Ureter (tissue), 1 donor: Measurements from ENCODE around the gene CADM2. TPM values are rescaled to one million over a fixed set of nuclear protein-coding genes. Genes with fewer than 3 reads are reported as not detected.
"Not testable (repeated sequence)": the region's sequence is repeated elsewhere in the genome, so short reads cannot be mapped to it uniquely, and the experiment has no call there.

Source experiments
- DNase-seq: peaks from one replicate; pipeline ENCODE4 v3.0.0-alpha.2; 2020; ENCODE audit warnings: low spot score
- total RNA-seq: library from RNA; stranded (reverse); gene quantifications from one replicate; pipeline ENCODE4 v1.2.4, GENCODE V29; 2023
- donor health status: DM: yes; HTN: yes; CAD: no.

Gene CADM2
- total RNA-seq, 1 donor from 2014 or later: 6.9 TPM

DNA sequence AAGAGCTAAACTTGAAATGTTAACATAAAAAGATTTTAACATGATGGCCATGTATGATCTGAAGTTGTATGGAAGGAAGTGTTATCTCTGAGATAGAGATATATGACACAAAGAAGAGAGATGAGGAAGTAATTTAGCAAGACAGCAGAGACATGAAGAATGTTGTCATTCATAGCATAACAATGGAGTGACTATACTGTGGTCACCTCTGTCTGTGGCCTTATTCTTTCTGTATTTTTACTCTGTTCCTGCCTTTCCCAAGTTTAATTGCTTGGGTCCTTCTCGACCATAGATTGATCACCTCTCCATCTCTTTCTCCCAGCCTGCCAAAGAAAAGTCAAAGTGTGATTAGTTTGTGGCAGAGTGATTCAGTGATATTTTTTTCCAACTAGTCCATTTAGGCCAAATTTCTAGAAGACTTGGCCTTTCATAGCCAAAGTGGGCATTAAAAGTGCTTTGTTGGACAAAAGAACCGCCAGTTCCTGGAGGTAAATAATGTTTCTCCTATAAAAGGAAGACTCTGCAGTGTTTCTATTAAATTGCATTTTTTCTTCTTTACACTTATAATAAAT is 711.9 kb downstream of the CADM2 start:
- no peak for DNase-seq

DNA sequence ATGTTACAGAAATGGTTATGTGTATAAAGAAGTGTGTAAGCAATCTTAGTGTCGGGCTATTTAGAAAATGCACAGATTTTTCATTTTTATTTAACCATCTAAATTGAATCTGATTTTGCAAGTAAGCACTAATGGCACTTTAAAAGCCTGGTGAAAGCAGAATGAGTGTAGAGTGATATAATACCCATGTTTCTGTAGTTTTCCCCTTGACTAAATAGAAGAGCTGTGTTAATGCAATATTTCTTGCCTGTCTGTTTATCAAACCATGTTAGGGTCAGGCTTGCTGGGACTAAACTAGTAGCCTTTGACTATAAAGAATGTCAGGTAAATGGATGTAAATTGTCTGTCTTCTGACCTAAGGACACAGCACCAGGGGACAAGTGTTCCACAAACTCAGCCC is 714.0 kb downstream of the CADM2 start:
- DNase-seq: no peak

DNA sequence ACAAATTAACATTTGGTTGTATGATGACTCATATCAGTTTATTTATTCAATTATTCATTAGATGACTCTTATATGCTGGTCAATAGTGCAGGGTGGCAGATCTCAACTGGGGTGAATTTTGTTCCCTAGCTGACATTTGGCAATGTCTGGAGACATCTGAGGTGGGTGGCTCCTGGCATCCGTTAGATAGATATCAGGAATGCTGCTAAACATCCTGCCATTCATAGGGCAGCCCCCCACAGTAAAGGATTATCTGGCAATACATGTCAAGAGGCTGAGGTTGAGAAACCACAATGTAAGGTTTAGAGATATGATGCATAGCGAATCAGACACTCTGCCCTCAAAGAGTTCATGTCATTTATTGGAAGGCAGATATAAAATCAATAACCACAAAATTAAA is 719.9 kb downstream of the CADM2 start:
- no peak for DNase-seq

DNA sequence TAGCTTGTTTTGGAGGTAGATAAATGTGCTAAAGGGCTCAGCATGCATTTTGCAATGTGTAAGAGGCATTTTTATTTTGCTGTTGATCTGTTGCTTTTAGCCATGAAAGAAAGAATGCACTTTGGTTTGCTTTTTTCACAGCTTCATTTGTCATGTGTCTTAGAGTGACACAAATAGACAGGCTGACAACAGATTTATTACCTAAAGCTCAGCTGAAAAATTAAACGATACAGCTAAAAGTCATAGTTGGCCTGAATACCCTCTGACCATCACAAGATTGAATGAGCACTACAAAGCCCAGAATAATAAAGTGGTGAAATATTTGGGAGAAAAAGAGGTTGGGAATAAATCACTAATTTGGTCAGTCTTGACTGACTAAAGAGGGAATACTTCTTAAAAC is 723.1 kb downstream of the CADM2 start:
- no peak for DNase-seq

DNA sequence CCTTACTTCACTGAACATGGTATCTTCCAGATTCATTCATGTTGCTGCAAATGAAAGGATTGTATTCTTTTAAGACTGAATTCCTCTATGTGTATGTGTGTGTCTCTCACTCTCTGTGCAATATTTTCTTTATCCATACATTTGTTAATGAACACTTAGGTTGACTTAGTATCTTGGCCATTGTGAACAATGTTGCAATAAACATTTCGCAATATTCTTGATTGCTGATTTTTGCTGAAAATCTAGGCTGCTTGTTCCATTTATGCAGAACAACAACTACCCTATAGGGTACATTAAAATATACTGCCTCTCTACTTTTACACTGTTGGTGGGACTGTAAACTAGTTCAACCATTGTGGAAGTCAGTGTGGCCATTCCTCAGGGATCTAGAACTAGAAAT is 732.4 kb downstream of the CADM2 start:
- no peak for DNase-seq

DNA sequence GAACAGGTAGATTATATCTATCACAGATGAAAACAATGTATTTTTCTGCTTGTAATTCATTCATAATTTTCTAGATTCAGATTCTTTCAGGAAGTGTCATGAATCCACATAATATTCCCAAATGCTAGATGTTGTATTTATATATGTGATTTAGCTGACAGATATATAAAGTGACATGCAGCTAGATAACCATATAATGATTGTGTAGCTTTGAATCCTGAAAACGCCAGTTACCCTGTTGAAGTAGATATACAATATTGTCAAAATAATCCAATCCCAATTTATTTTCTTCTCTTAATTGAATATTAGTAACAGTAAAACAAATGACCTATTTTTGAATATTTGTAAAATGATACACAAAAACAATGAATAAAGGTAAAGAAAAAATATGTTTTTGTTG is 738.4 kb downstream of the CADM2 start:
- no peak for DNase-seq

DNA sequence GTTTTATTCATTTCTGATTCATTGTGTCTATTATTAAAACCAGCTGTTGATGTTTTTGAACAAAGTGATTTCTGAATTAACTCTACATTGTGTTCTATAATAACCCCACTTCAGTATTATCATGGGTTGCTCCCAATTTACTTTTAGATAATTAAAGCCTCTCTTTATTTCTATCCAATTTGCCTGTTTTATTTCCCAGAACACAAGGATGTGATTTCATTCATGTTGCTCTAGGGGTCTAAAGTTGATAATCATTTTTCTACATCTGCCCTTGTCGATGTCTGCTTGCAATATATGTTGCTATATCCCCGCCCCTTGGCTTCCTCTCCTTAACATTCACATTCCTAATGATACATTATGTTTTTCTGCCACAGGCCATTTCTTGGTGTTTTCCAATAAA is 747.3 kb downstream of the CADM2 start:
- DNase-seq: no peak

DNA sequence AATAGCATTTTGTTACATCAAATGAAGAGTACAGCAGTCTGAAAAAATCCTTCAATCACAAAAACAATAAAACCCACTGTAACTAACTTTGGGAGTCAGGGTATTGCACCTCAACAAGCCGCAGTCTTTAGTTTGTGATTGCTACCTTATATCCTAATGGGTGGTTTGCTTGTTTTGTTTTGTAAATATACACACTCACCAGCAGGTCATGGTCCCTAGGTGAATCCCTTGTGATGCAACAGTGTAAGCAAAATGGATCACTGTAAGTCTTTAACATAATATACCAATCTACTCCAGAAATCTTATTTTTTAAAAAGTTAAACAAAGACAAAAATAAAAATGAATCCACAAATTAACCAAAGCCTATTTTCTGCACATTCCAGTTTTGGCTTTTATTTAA is 749.5 kb downstream of the CADM2 start:
- not testable (repeated sequence) for DNase-seq

DNA sequence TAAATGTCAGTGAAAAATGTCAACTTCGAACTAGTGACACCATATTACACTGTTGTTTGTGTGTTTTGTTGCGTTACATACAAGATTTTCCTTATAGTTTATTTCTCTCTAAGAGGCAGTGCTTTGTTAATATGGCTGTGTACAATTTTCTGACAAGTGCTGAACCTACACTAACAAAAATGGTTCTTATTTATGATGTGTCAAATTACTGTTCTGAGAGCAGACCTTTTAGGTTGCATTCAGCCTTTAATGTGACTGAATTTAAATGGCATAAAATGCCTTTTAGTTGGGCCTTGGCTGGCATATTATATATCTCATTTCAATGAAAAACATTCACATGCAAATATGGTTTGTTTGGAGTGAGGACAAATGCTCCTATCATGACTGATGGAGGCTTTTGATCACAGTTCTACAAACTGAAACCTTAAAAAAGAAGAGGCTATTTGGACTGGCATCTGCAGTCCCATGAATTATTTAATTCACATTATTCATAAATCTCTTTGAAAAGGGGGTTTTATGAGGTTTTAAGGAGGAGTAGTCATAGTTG is 750.6 kb downstream of the CADM2 start:
- DNase-seq: no peak

DNA sequence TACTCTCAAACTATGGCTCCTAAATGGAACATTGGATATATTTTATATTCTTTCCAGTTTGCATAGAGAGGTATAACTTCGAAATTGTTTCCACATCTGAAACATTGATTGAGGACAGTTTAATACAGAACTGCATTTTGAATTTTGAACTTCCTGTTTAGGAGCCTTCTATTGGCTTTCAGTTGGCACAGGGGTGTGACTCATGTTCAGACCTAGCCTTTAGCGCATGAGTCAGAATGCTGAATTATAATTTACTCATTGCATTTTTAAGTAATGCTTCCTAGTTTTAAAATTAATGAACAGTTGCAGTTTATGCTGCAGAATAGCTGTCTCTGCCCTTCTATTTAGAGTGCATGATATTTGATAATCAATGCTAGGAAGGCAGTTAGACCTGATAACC is 751.7 kb downstream of the CADM2 start:
- DNase-seq: no peak

DNA sequence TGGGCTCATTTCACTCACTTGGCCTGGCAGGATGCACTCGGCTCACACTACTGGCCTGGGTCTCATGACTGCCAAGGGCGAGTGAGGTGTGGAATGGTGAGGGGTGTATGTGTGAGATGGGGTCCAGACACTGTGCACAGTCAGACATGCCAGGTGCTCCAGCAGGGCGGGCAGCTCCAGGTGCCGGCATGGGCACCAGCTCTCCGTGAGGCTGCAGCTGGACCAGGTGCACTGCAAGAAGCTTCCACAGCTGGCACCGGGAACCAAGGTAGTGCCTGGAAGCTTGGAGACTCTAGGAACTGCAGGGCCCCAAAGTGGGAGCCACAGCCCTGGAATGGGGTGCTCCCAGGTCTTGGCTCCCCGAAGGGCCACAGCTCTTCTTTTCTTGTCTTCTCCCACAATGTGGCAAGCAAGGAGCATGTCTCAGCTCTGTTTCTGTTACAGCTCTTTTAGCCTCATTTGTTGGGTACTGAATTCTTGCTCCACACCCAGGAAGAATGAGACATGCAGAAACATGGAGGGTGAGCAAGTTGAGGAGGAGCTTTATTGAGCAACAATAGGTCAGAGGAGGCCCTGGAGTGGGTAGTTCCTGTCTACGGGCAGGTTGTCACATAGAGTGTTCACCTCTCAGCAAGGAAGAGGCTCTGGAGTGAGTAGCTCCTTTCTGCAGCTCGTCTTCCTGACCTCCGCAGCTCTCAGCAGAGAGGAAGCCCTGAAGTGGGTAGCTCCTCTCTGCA is 762.8 kb downstream of the CADM2 start:
- DNase-seq: no peak

DNA sequence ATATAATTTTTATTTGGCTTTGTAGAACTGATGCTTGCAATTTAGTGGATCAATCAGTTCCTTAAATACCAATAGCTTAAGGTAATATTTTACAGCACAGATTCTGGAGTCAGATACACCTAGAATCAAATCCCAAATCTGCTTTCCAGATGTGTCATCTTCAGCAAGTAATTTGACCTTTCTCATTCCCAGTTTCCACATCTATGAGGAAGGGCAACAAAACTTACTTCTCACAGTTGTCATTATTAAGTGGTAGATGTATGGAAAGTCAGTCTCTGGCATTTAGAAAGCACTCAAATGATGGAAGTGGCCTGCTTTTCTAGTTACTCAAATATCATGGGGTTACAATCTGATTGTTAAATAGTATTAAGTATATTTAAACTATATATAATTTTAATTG is 767.0 kb downstream of the CADM2 start:
- no peak for DNase-seq

DNA sequence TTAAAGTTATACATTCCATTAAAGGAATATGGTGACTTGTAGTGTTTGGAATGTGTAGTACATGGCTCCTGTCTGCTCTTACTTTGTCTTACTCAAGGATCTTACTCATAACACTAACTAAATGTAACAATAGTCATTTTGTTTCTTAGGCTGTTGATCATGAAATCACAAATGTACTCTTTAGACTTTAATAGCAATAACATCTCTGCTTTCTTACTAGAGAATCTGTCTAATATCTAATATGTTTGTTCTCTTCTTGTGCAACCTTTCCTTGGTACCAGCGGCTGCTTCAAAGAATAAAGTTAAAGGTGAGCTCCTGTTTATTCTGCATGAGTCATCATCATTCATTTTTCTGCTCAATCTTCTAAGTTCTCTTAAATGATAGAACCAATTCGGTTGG is 767.5 kb downstream of the CADM2 start:
- DNase-seq: no peak

DNA sequence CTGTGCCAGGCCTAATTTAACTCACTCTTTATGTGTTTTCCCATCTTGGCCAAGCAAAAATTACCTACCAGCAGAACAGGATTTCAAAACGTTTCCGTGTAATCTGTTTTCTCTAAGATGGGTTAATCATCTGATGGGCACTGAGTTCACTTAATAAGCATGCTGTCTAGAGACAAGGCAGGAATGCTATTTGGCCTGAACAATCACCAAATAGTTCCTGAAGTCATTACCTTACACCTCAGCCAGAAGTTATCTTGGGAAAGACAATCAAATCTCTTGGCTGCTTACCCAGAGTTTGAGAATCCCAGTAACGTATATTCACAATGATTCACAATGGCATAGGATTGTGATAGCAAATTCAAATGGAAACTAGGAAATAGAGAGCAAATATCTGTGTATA is 779.1 kb downstream of the CADM2 start:
- DNase-seq: no peak

DNA sequence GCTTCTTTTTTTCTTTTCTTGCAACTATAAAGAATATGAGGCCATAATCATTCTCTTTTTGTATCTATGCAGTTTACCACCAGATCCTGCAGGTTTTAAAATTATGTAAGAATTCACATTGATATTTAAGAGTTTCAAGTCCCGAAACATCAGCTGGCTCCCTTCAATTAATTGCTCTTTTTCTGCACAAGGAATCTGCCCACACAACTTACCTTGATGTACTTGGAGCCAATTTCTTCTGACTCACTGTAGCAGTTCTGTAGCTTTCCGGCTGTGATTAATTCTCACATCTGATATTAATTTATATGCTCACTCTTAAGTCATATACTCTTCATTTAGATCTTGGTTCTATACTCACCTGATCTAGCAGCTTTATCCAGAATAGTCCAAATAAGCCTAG is 781.8 kb downstream of the CADM2 start:
- DNase-seq: no peak

DNA sequence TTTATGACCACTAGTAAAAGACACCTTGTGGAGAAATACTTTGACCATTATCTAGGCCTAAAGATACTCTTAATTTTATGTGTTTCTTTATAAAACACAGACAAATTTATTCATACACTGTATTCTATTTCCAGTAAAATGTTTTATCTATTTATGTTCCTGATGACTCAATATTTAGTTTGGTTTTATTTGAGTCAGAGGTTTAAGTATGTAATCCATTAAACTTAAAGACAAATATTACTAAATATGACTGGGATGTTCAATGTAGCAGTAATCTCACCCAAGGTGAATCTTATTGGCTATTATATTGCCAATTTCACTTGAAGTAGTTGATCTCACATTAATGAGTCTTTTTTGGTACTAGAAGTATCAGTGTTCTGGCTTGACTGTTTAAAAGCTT is 799.7 kb downstream of the CADM2 start:
- no peak for DNase-seq

DNA sequence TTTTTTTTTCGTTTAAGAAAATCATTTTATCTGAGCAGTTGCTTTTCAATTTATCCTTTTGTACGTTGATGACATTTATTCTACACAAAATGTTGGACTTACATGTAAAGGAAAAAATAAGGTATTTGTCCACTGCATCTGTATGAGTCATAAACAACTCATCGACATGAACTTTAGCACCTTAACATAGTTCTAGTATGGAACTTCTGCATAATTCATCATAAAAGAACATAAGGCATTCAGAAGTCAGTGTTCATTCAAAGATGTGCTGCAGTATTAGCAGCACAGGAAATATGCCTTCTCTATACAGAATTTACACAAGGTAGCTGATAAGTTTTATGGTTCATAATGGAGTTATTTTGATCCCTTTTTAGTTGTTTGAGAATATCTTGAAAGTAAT is 801.6 kb downstream of the CADM2 start:
- no peak for DNase-seq

DNA sequence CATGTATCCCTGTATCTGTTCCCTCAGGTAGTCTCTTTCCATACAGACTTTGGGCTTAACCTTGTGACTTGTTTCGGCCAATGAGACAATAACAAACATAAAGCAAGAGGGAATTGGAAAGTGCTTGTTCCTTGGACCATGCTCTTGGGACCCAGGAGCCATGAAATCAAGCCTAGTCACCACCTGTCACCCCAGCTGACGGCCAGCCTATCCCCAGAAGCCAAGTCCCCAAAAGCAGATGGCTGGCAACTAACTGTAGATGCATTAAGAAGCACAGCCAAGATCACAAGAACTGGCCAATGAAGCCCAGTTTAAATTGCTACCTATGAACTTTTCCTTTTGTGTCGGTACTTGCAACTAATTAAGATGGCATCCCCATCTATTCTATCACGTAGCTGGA is 822.0 kb downstream of the CADM2 start:
- no peak for DNase-seq

DNA sequence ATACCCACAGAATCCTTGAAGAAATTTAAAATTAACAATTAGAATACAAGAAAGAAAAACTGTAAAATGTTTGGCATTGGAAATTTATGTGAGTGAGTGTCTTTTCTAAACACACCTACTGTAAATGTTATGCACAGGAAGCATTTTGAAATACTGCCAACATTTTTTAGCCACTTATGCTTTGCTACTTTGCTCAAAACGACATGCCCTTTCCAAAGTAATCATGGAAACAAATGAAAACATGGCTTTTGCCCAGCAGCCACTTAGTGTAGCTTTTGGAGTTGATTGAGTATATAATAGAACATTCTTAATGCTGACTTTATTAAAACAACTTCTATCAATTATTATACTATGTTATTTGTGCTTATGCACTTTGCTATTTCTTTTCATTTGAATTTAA is 823.0 kb downstream of the CADM2 start:
- DNase-seq: no peak

DNA sequence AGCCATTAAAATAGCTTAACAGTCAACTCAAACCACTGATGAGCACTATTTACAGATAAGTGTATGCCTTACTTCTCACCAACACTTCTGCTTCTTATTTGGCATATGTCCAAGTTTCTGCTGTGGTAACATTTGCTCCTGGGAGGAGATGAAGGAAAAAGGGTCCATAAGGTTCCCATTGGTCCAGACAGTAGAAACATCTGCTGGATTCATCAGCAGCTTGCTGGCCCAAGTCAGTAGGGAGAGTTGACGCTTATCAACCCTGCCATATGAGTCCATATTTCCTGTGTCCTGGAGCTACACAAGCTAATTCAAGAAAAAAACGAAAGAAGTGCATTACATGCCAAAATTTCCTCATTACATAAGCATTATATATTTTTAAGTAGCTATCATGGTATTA is 824.5 kb downstream of the CADM2 start:
- no peak for DNase-seq

DNA sequence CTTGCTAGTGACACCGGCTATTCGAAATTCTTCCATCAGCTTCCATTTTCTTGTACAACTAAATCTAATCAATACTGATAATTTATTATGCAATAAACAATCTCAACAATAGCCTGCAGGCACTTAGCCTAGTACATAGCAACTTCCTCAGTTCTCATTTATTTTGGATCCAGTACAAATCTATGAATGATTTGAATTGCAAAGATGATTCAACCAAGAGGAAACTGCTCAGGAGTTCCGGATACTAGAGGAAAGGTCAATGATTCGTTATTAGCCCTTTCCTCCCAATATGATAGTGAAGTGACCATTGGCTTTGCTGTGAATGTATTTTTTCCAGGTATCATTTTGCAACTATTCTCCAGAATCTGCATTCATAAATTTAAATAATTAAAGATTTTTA is 827.0 kb downstream of the CADM2 start:
- DNase-seq: no peak

DNA sequence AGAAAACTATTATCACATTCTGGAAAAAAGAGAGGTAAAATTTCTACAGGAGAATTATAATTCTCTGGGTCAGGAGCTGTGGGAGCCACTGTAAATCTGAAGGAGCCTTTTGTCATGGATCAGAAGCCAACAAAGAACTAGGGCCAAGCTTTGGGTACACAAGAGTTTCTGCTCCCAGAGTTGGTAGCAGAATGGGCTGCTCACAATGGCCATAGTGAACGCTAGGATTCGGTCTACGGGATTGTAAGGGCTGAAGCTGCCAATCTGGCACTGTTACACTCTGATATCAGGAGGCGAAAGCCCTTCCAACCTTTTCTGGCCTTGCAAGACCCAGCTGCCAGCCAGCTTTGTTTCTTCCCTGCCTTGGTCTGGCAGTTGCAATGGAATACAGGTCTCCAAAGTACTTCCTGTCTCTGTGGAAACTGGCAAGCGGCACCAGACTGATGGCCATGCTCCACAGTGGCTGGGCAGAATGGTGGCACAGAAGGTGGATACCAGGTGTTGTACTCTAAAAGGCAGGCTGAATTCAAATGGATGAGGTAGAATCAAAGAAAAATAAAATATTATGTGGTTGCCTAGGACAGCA is 831.7 kb downstream of the CADM2 start:
- no peak for DNase-seq

DNA sequence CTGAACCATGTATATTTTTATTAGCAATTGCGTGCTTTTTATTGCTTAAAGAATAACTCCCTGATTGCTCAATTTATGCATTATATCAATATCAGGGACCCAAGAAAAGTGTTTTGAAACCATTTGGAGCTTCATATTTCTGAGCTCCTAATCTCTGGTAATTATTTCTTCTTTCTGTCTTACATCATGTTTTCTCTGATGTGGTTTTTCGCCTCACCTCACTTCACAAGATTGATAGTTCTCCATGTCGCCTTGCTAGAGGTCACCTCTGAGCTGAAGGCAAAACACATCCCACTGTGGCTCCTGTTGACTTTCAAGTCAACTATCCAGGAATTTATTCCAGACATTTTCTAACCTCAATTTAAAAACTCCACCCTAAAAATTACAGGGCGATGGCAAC is 837.4 kb downstream of the CADM2 start:
- no peak for DNase-seq
